Dedifferentiated amniotic fluid mesenchymal stem cell (primary cell): ENCODE data around the gene GDAP2.

Source experiments
- DNase-seq: peaks from one replicate; pipeline ENCODE4 v3.0.0-alpha.2; 2016; ENCODE audit errors: extremely low spot score

Gene GDAP2

DNA sequence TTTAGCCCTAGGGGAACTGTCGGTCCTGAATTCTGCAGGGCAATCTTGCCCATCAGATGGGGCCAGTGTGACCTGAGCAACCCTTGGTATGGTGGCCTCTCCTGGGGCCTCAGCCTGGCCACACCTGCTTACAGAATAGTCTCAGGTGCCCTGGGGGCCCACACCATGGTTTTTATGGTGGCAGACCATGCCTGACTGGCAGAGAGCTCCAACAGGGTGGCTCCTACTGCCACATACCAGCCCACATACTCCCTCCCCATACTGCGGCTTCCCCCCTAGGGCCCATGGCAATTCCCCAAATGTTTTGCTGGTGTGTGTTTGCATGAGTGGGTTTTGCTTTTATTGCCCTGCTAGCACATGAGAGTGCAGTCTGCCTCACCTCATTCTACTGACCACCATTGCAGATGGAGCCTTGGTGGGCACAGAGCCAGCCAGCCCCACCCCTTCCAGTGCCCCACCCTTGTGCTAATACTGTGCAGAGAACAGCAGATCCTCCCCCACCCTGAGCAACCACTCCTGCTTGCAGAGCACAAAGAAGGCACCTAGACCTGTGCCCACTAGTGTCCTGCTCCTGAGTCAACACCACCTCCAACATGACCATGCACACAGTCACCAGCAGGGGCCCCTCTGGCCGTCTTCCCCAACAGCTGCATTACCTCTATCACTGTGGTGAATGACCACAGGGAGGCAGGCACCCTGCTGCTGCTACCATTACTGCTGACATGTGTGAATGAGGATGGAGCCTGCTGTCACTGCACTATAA lies 86.8 kb downstream of the GDAP2 start:
- DNase-seq: no peak

DNA sequence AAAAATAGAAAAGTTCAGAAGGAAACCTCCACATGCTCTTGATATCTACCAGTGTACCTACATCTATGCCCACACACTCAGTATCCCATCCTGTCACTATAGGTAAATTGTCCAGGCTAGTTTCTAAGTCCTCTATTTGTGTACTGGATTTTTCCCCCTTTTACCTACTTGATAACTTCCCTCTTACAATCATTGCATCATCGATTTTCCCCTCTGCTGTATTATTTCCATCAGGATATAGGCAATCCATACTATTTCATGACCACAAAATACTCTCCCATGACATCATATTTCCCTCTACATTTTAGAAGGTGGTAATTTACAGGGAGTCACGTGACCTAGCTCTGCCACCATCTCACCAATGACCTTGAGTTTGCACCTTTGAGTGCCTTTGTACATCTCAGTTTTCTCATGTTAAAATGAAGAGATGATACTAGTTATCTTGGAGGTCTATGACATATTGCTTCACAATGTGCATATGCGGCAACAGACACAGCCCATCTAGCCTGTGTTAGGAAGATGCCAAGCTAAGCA lies 88.2 kb downstream of the GDAP2 start:
- DNase-seq: no peak

DNA sequence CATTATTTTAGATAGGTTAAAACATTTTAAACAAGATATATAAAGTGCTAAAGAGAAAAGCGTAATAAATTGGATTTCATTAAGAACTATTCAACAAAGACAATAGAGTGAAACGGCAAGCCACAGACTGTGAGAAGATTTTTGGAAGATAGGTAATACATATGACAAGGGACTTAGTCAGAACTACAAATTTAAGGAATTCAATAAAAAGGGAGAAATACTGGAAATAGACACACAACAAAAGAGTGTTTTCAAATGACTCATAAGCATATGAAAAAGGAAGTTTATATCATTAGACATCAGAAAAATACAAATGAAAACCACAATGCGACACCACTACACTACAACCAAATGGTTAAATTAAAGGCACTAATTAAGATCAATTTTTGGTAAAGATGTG lies 90.5 kb downstream of the GDAP2 start:
- no peak for DNase-seq

DNA sequence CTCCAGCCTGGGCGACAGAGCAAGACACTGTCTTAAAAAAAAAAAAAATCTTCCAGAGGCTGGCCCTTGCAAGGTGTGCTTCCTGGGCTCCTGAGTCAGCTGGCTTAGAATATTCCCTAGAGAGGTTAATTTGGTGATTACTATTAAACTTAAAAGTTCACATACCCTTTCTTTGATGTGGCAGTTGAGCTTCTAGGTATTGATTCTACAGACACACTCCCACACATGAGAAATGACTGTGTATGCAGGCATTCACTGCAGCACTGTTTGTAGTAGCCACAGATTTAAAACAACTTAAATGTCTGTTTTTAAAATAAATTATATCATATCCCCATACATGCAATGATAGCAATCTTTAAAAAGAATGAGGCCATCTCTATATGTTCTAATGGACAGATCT lies 93.4 kb downstream of the GDAP2 start:
- no peak for DNase-seq

DNA sequence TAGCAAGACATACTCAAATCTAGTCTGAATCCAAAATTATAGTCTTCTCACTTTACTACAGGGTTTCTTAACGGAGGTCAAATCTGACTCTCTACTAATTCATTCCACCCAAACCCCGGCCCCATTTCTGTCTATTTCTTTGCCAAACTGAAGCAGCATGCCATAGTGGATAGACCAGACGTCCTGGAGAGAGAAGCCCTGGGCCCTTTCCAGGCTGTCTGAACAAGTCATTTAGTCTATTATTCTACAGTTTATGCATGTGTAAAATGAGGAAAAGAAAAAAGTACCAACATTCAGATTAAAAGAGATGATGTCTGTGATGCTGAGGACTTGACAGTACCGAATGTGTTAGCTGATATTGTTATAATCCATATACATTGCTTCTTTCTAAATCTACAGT lies 95.0 kb downstream of the GDAP2 start:
- DNase-seq: no peak

DNA sequence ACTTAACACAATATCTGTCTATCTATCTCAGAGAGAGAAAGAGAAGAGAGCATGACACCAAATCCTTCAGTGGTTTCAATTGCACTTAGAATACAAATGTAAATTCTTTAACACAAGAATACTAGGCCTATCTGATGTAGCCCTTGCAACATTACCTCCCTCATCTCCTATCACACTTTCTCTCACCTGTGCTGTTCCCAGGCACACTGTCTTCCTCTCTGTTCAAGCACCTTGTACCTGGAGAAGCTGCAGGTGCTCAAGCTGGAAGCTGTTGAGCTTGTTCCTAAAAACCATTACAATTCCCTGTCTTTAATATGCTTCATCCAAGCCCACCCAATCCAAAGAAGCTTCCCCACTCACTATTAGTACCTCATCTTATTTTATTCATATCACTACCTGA lies 97.0 kb downstream of the GDAP2 start:
- no peak for DNase-seq

DNA sequence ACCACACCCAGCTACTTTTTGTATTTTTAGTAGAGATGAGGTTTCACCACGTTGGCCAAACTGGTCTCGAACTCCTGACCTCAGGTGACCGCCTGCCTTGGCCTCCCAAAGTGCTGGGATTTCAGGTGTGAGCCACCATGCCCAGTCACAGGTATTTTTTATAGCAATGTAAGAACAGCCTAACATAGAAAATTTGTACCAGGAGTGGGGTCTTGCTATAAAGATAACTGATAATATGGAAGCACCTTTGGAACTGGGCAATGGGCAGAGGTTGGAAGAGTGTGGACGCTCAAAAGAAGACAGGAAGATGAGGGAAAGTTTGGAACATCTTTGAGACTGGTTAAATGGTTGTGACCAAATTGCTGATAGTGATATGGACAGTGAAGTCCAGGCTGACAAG lies 99.2 kb downstream of the GDAP2 start:
- no peak for DNase-seq

DNA sequence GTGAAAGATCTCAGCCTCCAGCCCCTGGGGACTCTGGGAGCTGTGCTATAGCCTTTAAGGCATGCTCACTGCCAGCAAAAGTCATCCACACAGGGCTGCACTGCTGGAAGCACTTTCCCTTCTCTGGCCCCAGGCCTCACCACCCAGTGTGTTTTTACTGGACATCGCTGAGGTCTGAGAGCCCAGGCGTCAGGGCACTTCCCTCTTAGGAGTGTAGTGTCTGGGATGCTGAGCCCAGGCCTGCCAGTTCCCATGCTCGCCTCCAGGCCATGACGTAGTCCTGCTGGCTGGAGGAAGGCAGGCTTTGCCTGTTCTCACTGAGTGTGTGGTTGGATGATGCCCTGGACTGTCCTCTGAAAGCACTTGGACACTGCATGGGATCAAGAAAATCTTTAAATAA lies 101.2 kb downstream of the GDAP2 start:
- DNase-seq: peak; percentile 55

DNA sequence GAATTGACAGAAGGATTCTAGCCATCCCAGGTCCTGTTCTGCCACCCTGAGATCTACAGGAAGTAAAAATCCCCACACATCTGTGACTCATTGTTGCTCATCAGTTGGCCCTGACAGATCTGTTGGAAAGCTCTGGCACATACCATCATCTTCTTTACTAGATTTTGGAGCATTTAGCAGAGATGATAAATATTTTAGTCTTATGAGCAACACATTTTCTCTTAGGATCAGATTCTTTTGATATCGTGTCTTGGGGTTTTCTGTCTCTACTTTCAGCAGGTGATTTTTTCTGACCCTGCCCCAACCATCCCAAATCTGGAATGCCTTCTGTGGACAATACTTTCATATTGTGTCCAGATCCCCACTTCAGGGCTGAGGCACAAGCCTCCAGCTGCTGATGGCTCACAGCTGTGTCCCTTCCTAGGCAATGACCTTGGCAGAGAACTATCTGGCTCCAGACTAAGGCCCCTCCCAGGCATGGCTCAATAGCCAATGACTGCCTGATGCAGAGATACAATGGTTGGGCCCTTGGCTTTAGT lies 102.8 kb downstream of the GDAP2 start:
- peak; percentile 72 for DNase-seq

DNA sequence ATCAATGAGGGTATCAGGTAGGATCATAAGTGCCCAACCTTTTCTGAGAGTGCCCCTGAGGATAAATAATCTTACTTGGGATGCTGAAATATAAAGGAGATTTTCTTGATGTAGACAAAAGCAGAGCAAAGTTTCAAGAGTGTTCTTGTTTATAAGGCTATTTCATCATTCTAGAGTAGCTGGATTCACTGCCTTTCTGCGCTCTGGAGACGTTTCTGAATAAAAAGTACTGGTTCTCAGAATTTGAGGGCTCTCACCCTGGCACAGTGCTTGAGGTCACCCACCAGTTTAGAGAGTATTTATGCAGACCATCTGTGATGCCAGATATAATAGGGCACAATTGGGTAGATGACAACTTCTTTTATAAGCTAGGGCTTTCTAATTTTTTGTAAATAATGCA lies 103.3 kb downstream of the GDAP2 start:
- no peak for DNase-seq

DNA sequence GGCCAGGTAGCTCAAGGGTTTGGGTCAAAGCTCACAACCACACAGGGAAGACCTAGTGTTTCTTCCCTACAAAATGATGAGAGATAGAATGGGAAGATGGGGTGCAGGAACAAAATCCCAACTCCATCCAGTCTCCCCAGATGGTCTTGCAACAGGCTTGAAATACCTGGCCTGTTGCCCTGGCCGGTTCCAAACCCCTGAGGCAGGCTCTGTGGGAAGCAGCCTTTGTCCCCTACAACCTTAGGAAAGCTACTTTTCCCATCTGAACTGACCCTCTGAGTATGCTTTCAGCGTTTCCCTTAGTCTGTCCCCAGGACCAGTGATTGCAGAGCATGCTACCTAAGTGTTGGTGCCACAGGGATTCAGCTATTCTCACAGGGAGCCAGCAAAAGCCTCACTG lies 104.0 kb downstream of the GDAP2 start:
- DNase-seq: no peak

DNA sequence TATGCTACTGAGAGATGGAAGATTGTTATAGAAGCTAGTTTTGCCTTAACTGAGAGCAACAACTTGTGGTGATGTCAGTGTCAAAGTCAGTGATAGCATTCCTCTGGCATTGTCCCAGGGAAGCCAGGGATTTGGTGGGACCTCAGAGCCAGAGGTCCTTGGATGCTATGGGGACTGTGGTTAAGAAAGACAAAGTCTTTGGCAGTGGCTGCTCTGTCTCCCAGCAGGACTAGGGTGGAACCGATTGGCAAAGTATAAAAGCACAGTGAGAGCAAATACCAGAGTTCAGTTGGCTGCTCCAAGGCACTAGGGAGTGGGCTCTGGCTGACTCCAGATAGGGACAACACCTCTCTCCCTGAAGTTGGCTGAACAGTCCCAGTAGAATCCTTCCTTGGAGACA lies 104.8 kb downstream of the GDAP2 start:
- no peak for DNase-seq

DNA sequence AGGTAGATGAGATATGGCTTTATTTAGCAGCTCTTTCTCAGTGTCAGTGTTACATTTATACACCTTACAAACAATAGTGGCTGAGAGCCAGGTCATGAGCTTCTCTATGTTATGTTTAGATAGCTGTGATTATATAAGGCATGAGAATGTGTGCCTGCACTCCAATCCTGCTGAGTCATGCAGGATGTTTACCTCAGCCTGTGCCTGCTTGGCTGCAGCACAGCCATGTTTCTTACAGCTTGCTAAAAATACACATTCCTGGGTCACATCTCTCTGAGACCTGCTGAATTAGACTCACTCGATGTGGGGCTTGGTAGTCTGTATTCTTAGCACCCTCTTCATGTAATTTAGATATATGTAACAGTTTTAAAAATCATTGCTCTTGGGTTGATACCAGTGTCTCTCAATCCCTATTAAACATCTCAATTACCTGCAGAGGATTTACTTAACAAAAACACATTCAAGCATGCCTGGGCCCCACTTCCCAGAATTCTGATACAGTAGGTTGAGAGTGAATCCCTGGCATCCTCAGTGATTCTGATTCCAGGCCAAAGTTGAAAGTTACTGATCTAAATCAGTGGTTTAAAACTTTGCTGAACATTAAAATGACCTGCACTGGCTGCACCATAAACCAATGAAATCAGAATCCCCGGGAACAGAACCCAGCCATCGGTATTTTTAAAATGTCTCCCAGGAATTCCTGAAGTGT lies 107.5 kb downstream of the GDAP2 start:
- DNase-seq: peak; percentile 64

DNA sequence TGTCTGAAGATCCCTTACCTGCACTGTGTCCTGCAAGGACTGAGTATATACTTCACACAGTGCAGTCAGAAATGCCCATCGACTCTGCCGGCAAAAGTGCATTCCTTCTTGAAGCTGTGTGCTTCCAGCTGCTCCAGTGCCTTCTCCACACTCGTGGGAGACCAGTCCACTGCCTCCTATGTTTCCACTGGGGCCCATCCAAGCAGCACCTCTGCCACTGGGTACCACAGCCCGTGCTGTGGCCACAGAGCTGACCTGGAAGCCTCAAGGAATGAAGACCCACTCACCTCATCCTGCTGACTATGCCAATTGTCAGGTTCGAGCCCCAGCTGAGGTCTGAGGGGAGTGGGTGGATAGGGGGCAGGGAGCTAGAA lies 108.1 kb downstream of the GDAP2 start:
- DNase-seq: no peak

DNA sequence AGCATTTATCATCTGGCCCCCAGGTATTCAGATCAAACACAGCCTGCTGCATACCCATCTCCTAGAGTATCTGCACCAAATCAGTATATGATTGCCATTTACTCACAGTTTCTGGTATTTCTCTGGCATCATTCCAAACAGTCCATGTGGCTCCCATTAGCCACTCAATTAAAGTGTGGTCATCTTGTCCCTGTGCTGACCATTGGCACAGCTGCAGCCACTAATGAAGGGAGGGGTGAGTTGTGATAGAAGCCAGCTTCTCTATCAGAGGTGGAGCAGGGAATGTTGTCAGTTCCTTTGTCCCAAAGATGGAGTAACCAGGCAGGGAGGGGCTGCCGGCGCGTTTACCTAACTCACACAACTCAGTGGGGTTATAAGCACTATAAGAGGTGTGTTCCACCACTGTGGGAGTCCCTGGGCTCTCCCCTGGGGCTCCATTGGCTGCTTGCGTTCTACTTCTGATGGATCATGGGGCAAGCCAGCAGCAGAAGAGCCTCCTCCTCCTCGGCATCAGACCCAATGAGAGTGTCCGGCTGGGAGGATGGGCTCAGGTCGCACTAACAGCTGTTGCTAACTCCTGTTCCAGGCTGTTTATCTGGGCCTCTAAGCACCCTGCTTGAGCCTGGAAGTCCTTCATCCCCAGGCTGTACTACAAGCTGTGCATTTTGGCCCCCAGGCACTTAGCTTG lies 108.6 kb downstream of the GDAP2 start:
- no peak for DNase-seq

DNA sequence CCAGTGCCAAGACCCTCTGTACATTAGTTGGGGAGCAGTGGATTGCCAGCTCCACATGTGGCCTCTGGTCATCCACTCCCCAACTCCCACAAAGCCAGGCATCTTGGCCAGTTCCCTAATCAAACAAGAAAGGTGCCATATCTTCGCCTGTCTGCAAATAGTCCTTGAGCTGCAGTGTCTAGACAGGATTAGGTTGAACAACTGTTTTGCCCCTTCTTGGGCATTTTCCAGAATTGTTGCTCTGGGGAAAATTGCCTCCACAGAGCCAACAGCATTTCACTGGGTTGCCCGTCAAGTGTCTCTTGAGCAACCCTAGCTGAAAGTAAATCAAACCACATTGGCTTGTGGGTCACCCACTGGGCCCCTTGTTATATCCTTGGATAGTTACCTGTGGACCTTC lies 109.3 kb downstream of the GDAP2 start:
- DNase-seq: no peak

DNA sequence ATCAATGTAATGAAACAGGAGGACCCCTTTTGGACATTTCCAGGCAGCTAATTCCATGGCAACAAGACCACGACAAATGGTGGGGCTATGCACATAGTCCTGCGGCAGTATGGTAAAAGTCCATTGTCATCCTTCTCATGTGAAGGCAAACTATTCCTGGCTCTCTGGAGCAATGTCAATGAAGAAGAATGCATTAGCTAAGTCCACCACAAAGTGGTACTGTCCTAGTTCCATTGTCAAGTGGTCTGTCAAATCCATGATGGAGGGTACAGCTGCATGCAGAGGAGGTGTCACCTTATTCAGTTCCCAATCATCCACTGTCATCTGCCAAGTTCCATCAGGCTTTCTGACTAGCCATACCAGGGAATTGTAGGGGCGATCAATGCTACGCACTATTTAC lies 110.1 kb downstream of the GDAP2 start:
- no peak for DNase-seq

DNA sequence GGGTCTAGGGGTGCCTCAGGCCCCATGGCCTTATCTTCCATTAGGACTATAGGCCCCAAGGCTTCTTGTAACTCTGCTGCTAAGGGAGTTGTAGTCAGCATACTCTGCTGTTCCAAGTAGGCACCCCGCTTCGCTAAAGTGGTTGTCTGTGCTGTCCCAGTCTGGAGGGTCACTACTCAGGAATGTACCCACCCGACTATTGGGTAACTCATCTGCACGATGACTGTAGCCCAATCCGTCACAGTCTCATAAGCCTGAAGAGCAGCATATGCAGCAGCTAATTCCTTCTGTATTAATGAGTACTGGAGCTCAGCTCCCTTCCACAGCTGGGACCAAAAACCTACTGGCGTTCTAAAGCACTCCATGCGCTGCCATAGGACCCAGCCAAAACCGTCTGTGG lies 111.0 kb downstream of the GDAP2 start:
- no peak for DNase-seq

DNA sequence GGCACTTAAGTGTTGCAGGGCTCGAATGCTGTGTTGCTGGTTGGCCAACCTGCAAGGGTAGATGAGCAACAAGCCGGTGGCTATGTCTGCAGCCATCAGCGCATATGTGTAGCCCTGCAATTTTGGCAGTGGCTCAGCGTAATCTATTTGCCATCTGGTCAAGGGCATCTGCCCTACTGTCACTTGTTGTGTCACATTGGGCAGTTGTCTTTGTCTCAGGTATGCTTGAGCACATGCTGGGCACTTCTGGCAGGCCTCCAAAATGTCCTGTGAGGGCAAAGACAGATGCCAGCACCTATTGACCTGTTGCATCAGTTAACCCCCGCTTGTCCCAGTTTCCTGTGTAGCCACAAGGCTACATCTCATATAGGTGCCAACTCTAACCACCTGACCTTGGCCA lies 111.8 kb downstream of the GDAP2 start:
- DNase-seq: no peak

DNA sequence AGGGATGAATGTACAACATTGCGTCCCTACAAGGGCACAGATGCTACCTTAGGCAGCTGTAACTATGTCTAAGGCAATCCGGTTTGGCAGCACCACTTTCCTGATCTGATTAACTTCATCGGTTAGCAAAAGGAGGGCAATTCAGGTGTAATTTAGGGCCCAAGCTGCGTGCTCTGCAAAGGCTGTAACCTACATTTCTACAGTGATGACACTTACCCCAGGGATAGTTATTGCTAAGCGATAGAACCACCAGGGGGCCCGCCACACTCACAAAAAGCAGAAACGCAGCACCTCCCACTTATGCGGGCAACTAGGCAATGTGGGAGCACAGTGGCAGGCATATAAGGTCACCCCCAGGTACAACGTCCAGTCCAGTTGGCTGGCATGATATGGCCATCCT lies 113.5 kb downstream of the GDAP2 start:
- DNase-seq: no peak

DNA sequence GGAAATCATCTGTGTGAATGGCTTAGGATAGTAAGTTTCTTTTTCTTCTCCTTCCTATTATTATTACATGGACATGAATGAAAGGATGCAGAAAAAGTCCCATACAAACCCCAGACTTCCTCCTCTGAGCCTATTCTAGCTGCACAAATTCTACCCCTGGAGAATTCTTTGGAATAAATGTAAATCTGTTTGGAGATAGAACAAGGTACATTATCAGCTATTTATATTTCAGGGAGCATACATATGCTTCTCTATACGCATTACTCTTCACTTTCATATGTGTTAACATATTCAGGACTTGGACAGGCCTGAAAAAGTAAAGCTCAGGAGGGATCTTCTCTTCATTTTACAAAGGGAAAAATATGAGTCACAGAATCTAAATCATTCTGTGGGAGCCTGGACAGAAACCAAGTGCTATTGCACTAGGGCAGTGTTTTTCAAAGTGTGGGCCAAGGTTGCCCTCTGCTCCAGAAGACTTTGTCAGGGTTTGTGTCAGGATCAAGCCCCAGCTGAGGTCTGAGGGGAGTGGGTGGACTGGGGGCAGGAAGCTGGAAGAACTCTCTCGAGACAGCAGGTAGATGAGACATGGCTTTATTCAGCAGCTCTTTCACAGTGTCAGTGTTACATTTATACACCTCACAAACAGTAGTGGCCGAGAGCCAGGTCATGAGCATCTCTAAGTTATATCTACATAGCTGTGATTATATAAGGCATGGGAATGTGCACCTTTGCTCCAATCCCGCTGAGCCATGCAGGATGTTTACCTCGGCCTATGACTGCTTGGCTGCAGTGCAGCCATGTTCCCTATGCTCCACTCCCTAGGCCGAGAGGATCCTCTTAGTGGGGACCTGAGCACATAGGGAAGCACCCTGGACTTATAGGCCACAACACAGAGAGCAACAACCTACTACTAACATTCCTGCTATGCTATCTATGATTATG lies 114.3 kb downstream of the GDAP2 start:
- DNase-seq: peak; percentile 50
